Muscle layer of duodenum (tissue), 2 donors: ENCODE results near the gene RCC2.

ENCODE experiments used
- H3K27ac ChIP-seq: one replicate; pipeline ENCODE4 v1.7.0; 2013; ENCODE audit warnings: mild to moderate bottlenecking, low read length
- H3K27me3 ChIP-seq: one replicate; pipeline ENCODE4 v1.7.0; 2013; ENCODE audit warnings: low read depth, mild to moderate bottlenecking, control low read depth, low read length
- H3K36me3 ChIP-seq, 2 donors: one replicate each; pipeline ENCODE4 v1.7.0; 2013; ENCODE audit warnings: low read length in 2 of 2, control low read depth in 1 of 2, mild to moderate bottlenecking in 1 of 2; ENCODE audit not compliant: insufficient read depth in 2 of 2, control insufficient read depth in 1 of 2
- H3K4me1 ChIP-seq, 2 donors: one replicate each; pipeline ENCODE4 v1.7.0; 2013; ENCODE audit warnings: low read length in 2 of 2, mild to moderate bottlenecking in 2 of 2, control low read depth in 1 of 2, moderate library complexity in 1 of 2; ENCODE audit not compliant: insufficient read depth in 2 of 2, control insufficient read depth in 1 of 2
- H3K4me3 ChIP-seq, 2 donors: one replicate each; pipeline ENCODE4 v1.7.0; 2013; ENCODE audit warnings: low read length in 2 of 2, low read depth in 1 of 2, mild to moderate bottlenecking in 1 of 2
- H3K9me3 ChIP-seq, 2 donors: one replicate each; pipeline ENCODE4 v1.7.0; 2013; ENCODE audit warnings: low read length in 2 of 2, control low read depth in 1 of 2, mild to moderate bottlenecking in 1 of 2; ENCODE audit not compliant: control insufficient read depth in 1 of 2
- donor health status: healthy.

Gene RCC2

DNA sequence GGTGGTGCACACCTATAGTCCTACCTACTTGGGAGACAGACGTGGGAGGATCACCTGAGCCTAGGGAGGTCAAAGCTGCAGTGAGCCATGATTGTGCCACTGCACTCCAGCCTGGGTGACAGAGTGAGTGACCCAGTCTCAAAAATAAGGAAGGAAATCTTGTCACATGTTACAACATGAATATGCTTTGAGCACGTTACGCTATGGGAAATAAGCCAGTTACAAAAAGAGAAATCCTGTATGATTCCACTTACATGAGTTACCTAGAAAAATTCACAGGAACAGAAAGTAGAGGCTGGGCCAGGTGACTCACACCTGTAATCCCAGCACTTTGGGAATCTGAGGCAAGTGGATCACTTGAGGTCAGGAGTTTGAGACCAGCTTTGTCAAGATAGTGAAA lies 74.2 kb downstream of the RCC2 start:
- no peak overlapping the region for H3K27ac ChIP-seq
- no peak overlapping the region for H3K4me3 ChIP-seq
- H3K27me3 ChIP-seq, result no peaks in the 10 kb centered on the region
- peaks cover 0 to 4% of the 10 kb centered on the region in 2 donors for H3K9me3 ChIP-seq
- no peaks in the 10 kb centered on the region for H3K4me1 ChIP-seq
- H3K36me3 ChIP-seq, result no peaks in the 10 kb centered on the region

DNA sequence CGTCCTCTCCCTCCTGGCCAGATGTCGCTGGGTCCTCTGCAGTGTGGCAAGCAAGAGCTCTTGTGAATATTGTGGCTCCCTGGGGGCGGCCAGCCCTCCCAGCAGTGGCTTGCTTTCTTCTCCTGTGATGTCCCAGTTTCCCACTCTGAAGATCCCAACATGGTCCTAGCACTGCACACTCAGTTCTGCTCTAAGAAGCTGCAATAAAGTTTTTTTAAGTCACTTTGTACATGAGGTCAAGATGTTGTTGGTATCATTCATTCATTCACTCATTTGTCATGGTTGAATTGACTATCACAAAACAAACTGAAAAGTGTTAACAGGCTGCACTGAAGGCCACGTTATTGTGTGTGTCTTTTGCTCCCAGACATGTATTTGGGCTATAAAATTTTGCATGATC lies 75.7 kb downstream of the RCC2 start:
- Histone ChIP-seq H3K9me3 (peaks cover 0 to 4% of the 10 kb centered on the region in 2 donors), H3K4me3 (no peak overlapping the region), H3K36me3 (no peaks in the 10 kb centered on the region), H3K27me3 (no peaks in the 10 kb centered on the region), H3K4me1 (no peaks in the 10 kb centered on the region), H3K27ac (no peak overlapping the region)

DNA sequence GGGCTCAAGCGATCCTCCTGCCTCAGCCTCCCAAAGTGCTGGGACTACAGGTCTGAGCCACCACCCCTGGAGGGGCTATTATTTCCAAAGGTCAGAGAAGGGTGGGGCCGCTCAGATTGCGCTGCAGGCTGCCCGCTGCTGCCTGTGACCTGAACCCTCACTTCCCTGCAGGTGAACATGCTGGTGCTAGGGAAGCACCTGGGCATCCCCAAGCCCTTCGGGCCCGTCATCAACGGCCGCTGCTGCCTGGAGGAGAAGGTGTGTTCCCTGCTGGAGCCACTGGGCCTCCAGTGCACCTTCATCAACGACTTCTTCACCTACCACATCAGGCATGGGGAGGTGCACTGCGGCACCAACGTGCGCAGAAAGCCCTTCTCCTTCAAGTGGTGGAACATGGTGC lies 76.1 kb downstream of the RCC2 start:
- no peak overlapping the region for H3K27ac ChIP-seq
- no peaks in the 10 kb centered on the region for H3K4me1 ChIP-seq
- no peak overlapping the region for H3K4me3 ChIP-seq
- peaks cover 0 to 4% of the 10 kb centered on the region in 2 donors for H3K9me3 ChIP-seq
- no peaks in the 10 kb centered on the region for H3K36me3 ChIP-seq
- no peaks in the 10 kb centered on the region for H3K27me3 ChIP-seq

DNA sequence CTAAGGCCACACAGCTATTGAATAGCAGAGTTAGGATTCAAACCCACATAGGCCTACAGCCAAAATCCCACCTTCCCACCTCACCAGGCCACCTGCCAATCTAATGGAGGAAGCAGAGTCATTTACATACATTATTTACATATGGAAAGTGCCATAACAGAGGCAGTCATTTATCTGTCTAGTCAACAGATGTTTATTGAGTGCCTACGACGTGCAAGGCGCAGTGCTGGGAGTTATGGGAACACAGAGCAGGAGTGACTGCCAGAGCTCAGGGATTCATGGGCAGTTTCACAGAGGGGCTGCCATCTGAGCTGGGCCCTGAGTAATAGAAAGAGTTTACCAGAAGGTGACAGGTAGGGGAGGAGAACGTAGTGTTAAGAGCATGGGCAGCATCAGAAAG lies 77.8 kb downstream of the RCC2 start:
- H3K27ac ChIP-seq, result no peak overlapping the region

DNA sequence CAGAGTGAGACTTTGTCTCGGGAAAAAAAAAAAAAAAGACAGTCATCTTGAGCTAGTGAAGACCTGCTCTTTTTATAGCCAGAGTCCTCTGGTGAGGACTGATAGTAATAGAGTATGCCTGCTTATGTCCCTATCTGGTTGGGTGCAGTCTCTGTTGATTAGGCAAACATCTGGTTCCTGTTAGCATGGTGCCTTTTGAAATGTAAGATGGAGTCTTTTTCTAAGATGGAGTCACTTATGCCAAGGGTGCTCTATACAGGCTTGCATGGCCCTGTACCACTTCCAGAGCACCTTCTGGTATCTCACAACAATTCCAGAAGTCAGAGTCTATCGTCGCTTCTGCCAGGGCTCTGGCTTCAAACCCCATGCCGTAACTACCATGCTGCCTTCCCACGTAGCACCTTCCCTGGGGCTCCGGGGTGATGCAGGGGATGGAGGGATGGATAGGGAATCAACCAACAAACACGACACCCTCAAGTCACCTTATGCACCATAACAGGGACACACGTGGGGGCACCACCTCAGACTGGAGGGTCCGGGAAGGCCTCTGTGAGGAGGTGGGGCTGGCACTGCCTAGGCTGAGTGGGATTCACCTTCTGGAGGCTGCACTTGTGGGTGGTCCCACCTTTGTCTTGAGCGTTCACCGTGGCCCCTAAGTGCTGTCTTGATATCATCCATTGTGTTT lies 79.1 kb downstream of the RCC2 start:
- no peak overlapping the region for H3K27ac ChIP-seq
- no peak overlapping the region for H3K4me3 ChIP-seq
- H3K27me3 ChIP-seq, result no peaks in the 10 kb centered on the region
- no peaks in the 10 kb centered on the region for H3K4me1 ChIP-seq
- no peaks in the 10 kb centered on the region for H3K36me3 ChIP-seq
- H3K9me3 ChIP-seq, result peaks cover 0 to 4% of the 10 kb centered on the region in 2 donors

More for the DNA sequence above, 77.8 kb downstream of the RCC2 start:
- Histone ChIP-seq H3K4me1 (no peaks in the 10 kb centered on the region), H3K27me3 (no peaks in the 10 kb centered on the region), H3K4me3 (no peak overlapping the region), H3K9me3 (peaks cover 0 to 4% of the 10 kb centered on the region in 2 donors), H3K36me3 (no peaks in the 10 kb centered on the region)

DNA sequence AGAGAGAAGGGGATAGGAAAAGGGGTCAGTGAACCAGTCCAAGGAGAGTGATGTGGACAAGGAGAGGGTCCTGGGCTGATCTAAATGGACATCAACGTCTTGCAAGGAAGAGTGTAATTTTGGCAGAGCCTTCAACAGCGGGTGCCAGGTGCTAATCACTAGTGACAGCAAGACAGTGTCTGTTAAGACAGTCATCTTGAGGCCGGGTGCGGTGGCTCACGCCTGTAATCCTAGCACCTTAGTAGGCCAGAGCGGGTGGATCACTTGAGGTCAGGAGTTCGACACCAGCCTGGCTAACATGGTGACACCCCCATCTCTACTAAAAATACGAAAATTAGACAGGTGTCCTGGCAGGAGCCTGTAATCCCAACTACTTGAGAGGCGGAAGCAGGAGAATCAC lies 79.7 kb downstream of the RCC2 start:
- no peaks in the 10 kb centered on the region for H3K27me3 ChIP-seq
- no peaks in the 10 kb centered on the region for H3K4me1 ChIP-seq
- H3K9me3 ChIP-seq, result peaks cover 0 to 4% of the 10 kb centered on the region in 2 donors
- H3K36me3 ChIP-seq, result no peaks in the 10 kb centered on the region
- H3K27ac ChIP-seq, result no peak overlapping the region
- H3K4me3 ChIP-seq, result no peak overlapping the region

DNA sequence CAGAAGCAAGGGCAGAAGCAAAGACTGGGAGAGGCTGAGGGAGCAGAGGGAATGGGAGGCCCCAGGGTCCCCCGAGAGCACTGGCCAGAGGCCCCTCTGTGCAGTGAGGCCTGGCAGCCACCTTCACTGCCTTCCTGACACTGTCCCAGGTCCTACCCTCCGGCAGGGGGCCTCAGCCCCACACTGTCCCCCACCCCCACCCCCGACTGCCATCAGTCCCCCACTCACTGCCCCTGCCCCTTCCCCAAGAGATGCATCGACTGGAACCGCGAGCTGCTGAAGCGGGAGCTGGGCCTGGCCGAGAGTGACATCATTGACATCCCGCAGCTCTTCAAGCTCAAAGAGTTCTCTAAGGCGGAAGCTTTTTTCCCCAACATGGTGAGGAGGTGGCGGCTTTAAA lies 80.4 kb downstream of the RCC2 start:
- H3K9me3 ChIP-seq, result no peaks in the 10 kb centered on the region
- H3K36me3 ChIP-seq, result no peaks in the 10 kb centered on the region
- no peak overlapping the region for H3K4me3 ChIP-seq
- H3K27me3 ChIP-seq, result no peaks in the 10 kb centered on the region
- H3K27ac ChIP-seq, result no peak overlapping the region
- no peaks in the 10 kb centered on the region for H3K4me1 ChIP-seq

DNA sequence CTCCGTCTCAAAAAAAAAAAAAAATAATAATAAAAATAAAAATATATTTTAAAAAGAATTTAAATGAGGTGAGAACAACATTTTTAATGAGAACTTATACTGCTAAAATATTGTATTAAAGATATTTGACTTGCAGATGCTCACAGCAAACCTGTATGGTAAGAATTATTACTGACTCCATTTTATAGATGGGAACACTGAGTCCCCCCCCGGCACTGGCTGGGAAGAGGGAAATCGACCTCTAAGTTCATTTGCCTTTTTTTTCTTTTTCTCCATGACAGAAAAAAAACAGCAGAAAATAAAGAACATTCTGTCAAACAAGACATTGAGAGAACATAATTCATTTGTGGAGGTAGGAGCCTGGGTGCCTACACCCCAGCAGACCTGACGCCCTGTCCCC lies 80.9 kb downstream of the RCC2 start:
- H3K4me3 ChIP-seq, result no peak overlapping the region
- H3K27ac ChIP-seq, result no peak overlapping the region
- no peaks in the 10 kb centered on the region for H3K27me3 ChIP-seq

More for the DNA sequence above, 80.9 kb downstream of the RCC2 start:
- Histone ChIP-seq H3K36me3 (no peaks in the 10 kb centered on the region), H3K9me3 (no peaks in the 10 kb centered on the region), H3K4me1 (no peaks in the 10 kb centered on the region)
